COLO829 (cell line): ENCODE measurements around the gene PPM1B.
"Not testable (repeated sequence)": the region's sequence is repeated elsewhere in the genome, so short reads cannot be mapped to it uniquely, and the experiment has no call there.

Experiments
- DNase-seq: peaks from one replicate; pipeline ENCODE4 v3.0.0; 2012; ENCODE audit warnings: low spot score

The PPM1B gene

DNA sequence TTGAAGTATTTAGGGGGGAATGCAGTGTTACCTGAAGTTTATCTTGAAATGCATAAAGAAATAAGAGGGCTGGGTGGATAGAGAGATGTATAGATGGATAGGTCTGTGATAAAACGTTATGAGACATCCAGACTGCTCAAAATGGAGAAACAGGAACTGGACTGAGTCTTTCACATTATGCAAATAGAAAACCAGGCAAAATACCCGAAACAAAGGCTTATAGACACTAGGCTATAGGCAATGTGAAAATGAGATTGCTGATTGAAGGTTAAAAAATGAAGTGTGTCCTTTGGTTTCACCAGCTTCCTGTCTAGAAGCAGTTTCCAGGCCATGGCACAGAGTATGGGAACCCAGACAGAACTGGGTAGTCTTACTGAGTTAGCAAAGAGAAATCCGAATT lies 81.7 kb downstream of the PPM1B start:
- DNase-seq, result no peak

GRCh38 chr2:44254023-44254422 lies 85.3 kb downstream of the PPM1B start:
- no peak for DNase-seq

DNA sequence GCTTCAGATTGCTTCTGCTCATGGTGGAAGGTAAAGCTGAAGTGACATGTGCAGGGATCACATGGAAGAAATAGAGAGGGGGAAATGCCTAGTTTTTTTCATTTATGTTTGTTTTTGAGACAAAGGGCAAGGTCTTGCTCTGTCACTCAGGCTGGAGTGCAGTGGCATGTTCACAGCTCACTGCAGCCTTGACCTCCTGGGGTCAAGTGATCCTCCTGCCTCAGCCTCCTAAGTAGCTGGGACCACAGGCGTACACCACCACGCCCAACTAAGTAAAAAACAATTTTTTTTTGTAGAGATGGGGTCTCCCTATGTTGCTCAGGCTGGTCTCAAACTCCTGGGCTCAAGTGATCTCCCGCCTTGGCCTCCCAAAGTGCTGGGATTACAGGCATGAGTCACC lies 87.0 kb downstream of the PPM1B start:
- not testable (repeated sequence) for DNase-seq

DNA sequence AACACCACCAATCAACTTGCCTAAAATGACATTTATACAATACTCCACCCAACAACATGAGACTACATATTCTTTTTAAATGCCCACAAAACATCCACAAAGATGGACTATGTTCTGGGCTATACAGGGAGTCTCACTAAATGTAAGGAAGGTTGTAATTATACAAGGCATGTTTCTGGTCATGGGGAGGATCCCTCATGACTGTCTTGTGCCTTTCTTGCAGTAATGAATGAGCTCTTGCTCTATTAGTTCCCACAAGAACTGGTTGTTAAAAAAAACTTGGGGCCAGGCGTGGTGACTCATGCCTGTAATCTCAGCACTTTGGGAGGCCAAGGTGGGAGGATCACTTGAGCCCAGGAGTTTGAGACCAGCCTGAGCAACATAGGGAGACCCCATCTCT lies 89.1 kb downstream of the PPM1B start:
- peak; percentile 31 for DNase-seq

GRCh38 chr2:44267269-44267795 lies 98.7 kb downstream of the PPM1B start:
- no peak for DNase-seq

GRCh38 chr2:44267796-44268648 lies 99.3 kb downstream of the PPM1B start:
- peak; percentile 41 for DNase-seq

DNA sequence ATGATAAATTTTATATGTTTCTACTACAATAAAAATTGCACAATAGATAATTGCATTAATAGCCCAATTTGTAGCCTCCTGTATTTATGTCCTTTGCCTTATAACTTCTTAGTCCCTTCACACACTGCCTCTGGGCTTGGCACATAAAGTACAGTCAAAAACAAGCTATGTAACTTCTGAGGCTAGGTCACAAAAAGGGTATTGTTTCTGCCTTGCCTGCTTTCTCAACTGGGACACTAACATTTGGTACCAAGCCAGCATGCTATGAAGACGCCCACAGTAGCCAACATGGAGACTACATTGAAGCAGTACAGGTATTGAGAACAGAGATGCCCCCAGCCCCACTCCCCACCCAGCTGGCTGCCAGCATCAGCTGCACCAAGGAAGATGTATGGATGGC lies 101.2 kb downstream of the PPM1B start:
- DNase-seq, result peak; percentile 75

DNA sequence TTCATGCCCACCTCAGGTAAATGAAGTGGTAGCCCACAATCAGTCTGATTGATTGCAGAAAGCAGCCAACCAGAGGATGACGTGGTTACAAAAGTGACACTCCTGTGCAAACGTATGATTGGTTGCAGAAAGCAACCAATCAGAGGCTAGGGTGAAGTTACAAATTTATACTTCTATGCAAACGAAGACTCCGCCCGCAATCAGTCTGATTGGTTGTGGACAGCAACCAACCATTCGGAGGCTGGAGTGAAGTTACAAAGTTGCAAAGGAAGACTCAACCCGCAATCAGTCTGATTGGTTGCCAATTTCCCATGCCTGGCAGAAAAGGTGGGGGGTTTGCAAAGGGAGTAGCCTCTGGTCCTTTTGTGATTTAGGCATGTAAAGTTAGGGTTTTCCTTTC lies 102.6 kb downstream of the PPM1B start:
- no peak for DNase-seq

GRCh38 chr2:44273076-44273475 lies 104.4 kb downstream of the PPM1B start:
- no peak for DNase-seq

GRCh38 chr2:44273596-44273995 lies 104.9 kb downstream of the PPM1B start:
- DNase-seq, result no peak

DNA sequence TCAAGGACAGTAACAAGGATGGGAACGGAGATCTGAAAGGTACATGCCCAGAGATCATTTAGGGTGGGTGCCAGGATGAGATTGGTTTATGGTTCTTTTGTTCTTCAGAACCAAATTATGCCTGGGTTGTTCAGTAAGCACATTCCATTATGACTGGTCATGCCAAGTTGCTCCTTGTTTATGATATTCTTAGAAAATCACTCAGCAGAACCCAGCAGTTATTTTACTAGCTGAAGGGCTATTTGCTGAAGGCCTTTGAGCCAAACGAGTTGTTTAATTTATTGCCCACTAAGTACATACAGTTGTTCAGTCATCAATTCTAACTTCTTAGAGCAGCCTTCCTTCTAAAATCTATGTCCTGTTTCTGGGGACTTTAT lies 107.2 kb downstream of the PPM1B start:
- no peak for DNase-seq

DNA sequence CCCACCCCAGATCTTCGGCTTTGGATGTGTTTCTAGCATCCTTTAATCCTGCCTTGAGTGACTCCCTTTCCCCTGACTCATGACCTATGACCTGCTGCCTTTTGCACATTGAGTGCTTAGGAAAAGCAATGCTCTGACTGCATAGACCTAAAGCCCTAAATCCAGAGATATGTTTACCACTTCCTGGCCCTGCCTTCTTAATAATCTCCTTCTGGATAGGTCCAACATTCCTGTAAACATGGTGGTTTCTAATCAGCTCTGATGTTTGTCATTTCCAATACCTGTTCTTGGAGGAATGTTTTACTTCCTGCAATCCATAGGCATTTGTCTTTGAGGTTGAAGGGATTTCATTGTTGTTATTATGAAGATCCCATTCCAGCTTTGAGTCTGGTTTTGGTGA lies 108.9 kb downstream of the PPM1B start:
- no peak for DNase-seq

- no peak for DNase-seq
Observed at GRCh38 chr2:44280869-44281268, 112.2 kb downstream of the PPM1B start.
